Spleen (tissue), 11 donors: Measurements from ENCODE around the gene MYL6B. TPM values are rescaled to one million over a fixed set of nuclear protein-coding genes. Genes with fewer than 3 reads are reported as not detected.

Experiments
- DNase-seq: peaks from one replicate; pipeline ENCODE4 v3.0.0-alpha.2; 2020
- H3K27ac ChIP-seq, 8 donors: fragments of 200-600 bp; sonication (generic) in 7 of 8; 1 replicate in 4 of 8; 2 replicates in 4 of 8; pipeline versions ENCODE4 v1.5.0 to v1.8.0; 2016 to 2021; ENCODE audit warnings: inconsistent platforms in 4 of 8, mild to moderate bottlenecking in 4 of 8, moderate library complexity in 1 of 8
- H3K27me3 ChIP-seq, 7 donors: fragments of 200-600 bp; sonication (generic) in 6 of 7; replicated peaks in 1 of 7; 1 replicate in 4 of 7; 2 replicates in 3 of 7; pipeline versions ENCODE4 v1.5.0 to v1.8.0; 2016 to 2021; ENCODE audit warnings: inconsistent platforms in 3 of 7, mild to moderate bottlenecking in 1 of 7
- H3K36me3 ChIP-seq, 6 donors: fragments of 200-600 bp; sonication (generic) in 5 of 6; 1 replicate in 4 of 6; 2 replicates in 2 of 6; pipeline versions ENCODE4 v1.5.0 to v1.8.0; 2016 to 2021; ENCODE audit warnings: inconsistent platforms in 2 of 6
- H3K4me1 ChIP-seq, 6 donors: fragments of 200-600 bp; sonication (generic) in 5 of 6; 1 replicate in 3 of 6; 2 replicates in 3 of 6; pipeline versions ENCODE4 v1.5.0 to v1.8.0; 2016 to 2021; ENCODE audit warnings: inconsistent platforms in 3 of 6
- H3K4me3 ChIP-seq, 8 donors: fragments of 200-600 bp; sonication (generic) in 7 of 8; 1 replicate in 4 of 8; 2 replicates in 4 of 8; pipeline versions ENCODE4 v1.5.0 to v1.8.0; 2016 to 2021; ENCODE audit warnings: inconsistent platforms in 4 of 8, mild to moderate bottlenecking in 4 of 8, moderate library complexity in 2 of 8
- H3K9me3 ChIP-seq, 8 donors: fragments of 200-600 bp; sonication (generic) in 7 of 8; 1 replicate in 4 of 8; 2 replicates in 4 of 8; pipeline versions ENCODE4 v1.5.0 to v1.8.0; 2016 to 2021; ENCODE audit warnings: inconsistent platforms in 4 of 8
- CTCF ChIP-seq, 11 experiments: fragments of 200-600 bp in 7 of 11; fragments of 450-650 bp in 4 of 11; sonication (generic) in 4 of 11; IDR thresholded peaks in 8 of 11; conservative IDR thresholded peaks in 3 of 11; 1 replicate in 7 of 11; 2 replicates in 4 of 11; pipeline versions ENCODE4 v1.4.0 to v1.8.0; 2016 to 2021; ENCODE audit warnings: antibody characterized with exemption in 11 of 11, inconsistent platforms in 4 of 11, mild to moderate bottlenecking in 1 of 11
- POLR2A ChIP-seq, 3 donors: fragments of 450-650 bp; IDR thresholded peaks; one replicate each; pipeline ENCODE4 v1.5.1; 2017; ENCODE audit warnings: antibody characterized with exemption in 3 of 3, mild to moderate bottlenecking in 1 of 3
- POLR2AphosphoS5 ChIP-seq, 3 donors: sonication (generic); formaldehyde crosslinking; IDR thresholded peaks; one replicate each; pipeline ENCODE4 v1.5.1; 2017; ENCODE audit warnings: antibody characterized with exemption in 3 of 3
- WGBS, 5 donors: extraction: QIAGEN DNeasy Blood & Tissue Kit in 3 of 5; methylation state at CpG; one replicate each; pipeline versions ENCODE4 v1.1.5 to v1.1.7; 2013 to 2018; 5-methylcytosine and 5-hydroxymethylcytosine counted together
- intact Hi-C: fragments of 100-400 bp; cut with DNase I; formaldehyde crosslinking; loops from one replicate; pipeline ENCODE4 v1.15.0; 2023; ENCODE audit warnings: low total_unique reads
- polyA plus RNA-seq, 3 donors: library from polyadenylated mRNA; stranded (reverse); fragments of 200-250 nt; gene quantifications; one replicate each; pipeline ENCODE4 v1.2.1, GENCODE V29; 2013
- total RNA-seq, 7 donors: library from RNA; depleted of rRNA in 3 of 7; stranded (reverse); fragments of >200 nt in 3 of 7; fragmentation: NEBNext Ultra II Directional in 4 of 7; extraction: Animal tissue kit (Norgen Biotek cat#: 25700) in 4 of 7; gene quantifications; one replicate each; pipeline versions ENCODE4 v1.1.0 to v1.2.1, GENCODE V29; 2016 to 2021
- donor health status: healthy with polysubstance abuse.
- donor health status: DM: no; HTN: no; CAD: no; lungs with moderate emphysema.
- donor health status: DM: no; HTN: no; CAD: no.
- donor health status: Bipolar disorder and iron deficiency.
- donor health status: healthy.
- donor health status: DM: no; HTN: no; CAD: no.
- donor health status: DM: yes; HTN: yes; CAD: no.

Gene MYL6B
- total and polyA plus RNA-seq, 10 donors = 17.1 to 101 (median 40.4) TPM

- Histone ChIP-seq H3K36me3 (peaks cover 0 to 36% (median 28%) of the 10 kb centered on the region in 6 donors), H3K27ac (peak overlapping the region in 2 of 8 donors; percentile 33 to 45), H3K27me3 (no peaks in the 10 kb centered on the region), H3K9me3 (no peaks in the 10 kb centered on the region), H3K4me1 (peaks cover 3 to 31% (median 9%) of the 10 kb centered on the region in 6 donors), H3K4me3 (no peak overlapping the region)
- DNase-seq = no peak
- TF ChIP-seq POLR2A (IDR thresholded peaks at IDR 0.05) (no peak), CTCF (IDR thresholded peaks at IDR 0.05 in 8 of 11, conservative IDR thresholded peaks at IDR 0.05 in 3 of 11) (no peak), POLR2AphosphoS5 (IDR thresholded peaks at IDR 0.05) (no peak)
- intact Hi-C loops = no loop called here
- 52 to 71% (median 67%) methylated on average over 1 of the region's 1 CpG for WGBS, 5 donors
Observed at GRCh38 chr12:56202366-56202765, 50.0 kb downstream of the MYL6B start.

- intact Hi-C loops = no loop called here
- DNase-seq = no peak
- Histone ChIP-seq H3K27ac (peak overlapping the region in 1 of 8 donors; percentile 45), H3K27me3 (no peaks in the 10 kb centered on the region), H3K4me3 (no peak overlapping the region), H3K9me3 (no peaks in the 10 kb centered on the region), H3K36me3 (peaks cover 0 to 41% (median 33%) of the 10 kb centered on the region in 6 donors), H3K4me1 (peaks cover 3 to 34% (median 9%) of the 10 kb centered on the region in 6 donors)
- TF ChIP-seq POLR2AphosphoS5 (IDR thresholded peaks at IDR 0.05) = no peak
- TF ChIP-seq POLR2A (IDR thresholded peaks at IDR 0.05) = no peak
- TF ChIP-seq CTCF (IDR thresholded peaks at IDR 0.05 in 8 of 11, conservative IDR thresholded peaks at IDR 0.05 in 3 of 11) = no peak
- 79 to 89% (median 83%) methylated on average over 2 of the region's 2 CpGs for WGBS, 5 donors
Observed at GRCh38 chr12:56202838-56203237, 50.5 kb downstream of the MYL6B start.

- no peak overlapping the region for H3K4me3 ChIP-seq
- peaks cover 0 to 55% (median 45%) of the 10 kb centered on the region in 6 donors for H3K36me3 ChIP-seq
- intact Hi-C loops = no loop called here
- no peak for TF ChIP-seq CTCF (IDR thresholded peaks at IDR 0.05 in 8 of 11, conservative IDR thresholded peaks at IDR 0.05 in 3 of 11)
- TF ChIP-seq POLR2A (IDR thresholded peaks at IDR 0.05) = no peak
- TF ChIP-seq POLR2AphosphoS5 (IDR thresholded peaks at IDR 0.05) = no peak
- peak overlapping the region in 1 of 8 donors; percentile 48 for H3K27ac ChIP-seq
- peaks cover 3 to 36% (median 9%) of the 10 kb centered on the region in 6 donors for H3K4me1 ChIP-seq
- DNase-seq = no peak
- no peaks in the 10 kb centered on the region for H3K27me3 ChIP-seq
- H3K9me3 ChIP-seq = no peaks in the 10 kb centered on the region
Observed at GRCh38 chr12:56204275-56204674, 51.9 kb downstream of the MYL6B start.

- H3K36me3 ChIP-seq = peaks cover 0 to 67% (median 57%) of the 10 kb centered on the region in 6 donors
- intact Hi-C loops = no loop called here
- H3K4me3 ChIP-seq = no peak overlapping the region
- peaks cover 3 to 36% (median 9%) of the 10 kb centered on the region in 6 donors for H3K4me1 ChIP-seq
- no peak for TF ChIP-seq POLR2A (IDR thresholded peaks at IDR 0.05)
- no peak for TF ChIP-seq CTCF (IDR thresholded peaks at IDR 0.05 in 8 of 11, conservative IDR thresholded peaks at IDR 0.05 in 3 of 11)
- TF ChIP-seq POLR2AphosphoS5 (IDR thresholded peaks at IDR 0.05) = no peak
- H3K27me3 ChIP-seq = no peaks in the 10 kb centered on the region
- H3K27ac ChIP-seq = peak overlapping the region in 4 of 8 donors; percentile 16 to 48 (median 24)
- no peaks in the 10 kb centered on the region for H3K9me3 ChIP-seq
- DNase-seq = no peak
Observed at GRCh38 chr12:56205445-56205844, 53.1 kb downstream of the MYL6B start.
